Right lobe of liver (tissue), 4 donors: Measurements from ENCODE around the gene ETF1.

Experiments used
- POLR2A ChIP-seq: fragments of 450-650 bp; IDR thresholded peaks from one replicate; pipeline ENCODE4 v1.6.1; 2017; ENCODE audit warnings: antibody characterized with exemption, mild to moderate bottlenecking
- TF ChIP-seq, protein P1 (sequence below), 4 donors: fragments of 200-600 bp in 3 of 4; fragments of 450-650 bp in 1 of 4; IDR thresholded peaks; one replicate each; pipeline versions ENCODE4 v1.5.1 to v1.8.0; 2016 to 2022; ENCODE audit warnings: antibody characterized with exemption in 4 of 4, mild to moderate bottlenecking in 2 of 4
- donor health status: DM: no; HTN: no; CAD: no.
- donor health status: DM: no; HTN: no; CAD: no.
- donor health status: DM: no; HTN: yes; CAD: no.

DNA sequence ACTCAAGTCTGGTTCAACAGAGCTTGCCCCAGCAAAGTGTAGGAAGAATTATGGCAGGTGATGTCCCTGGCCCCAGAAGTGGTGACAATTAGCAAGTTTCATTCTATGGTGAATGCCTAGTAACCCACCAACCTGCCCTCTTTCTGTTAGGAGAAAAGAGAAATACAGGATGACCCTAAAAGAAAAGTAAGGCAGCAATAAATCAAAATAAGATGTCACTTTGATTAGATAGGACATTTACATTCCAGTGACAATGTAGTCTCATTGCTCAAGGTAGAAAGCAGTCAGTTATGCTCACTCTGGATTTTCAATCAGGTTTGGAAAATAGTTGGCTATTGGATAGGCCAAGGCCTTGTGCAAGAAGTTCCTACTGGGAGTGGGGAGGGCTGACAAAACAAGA is 37.7 kb upstream of the ETF1 start:
- TF ChIP-seq, protein P1, sequence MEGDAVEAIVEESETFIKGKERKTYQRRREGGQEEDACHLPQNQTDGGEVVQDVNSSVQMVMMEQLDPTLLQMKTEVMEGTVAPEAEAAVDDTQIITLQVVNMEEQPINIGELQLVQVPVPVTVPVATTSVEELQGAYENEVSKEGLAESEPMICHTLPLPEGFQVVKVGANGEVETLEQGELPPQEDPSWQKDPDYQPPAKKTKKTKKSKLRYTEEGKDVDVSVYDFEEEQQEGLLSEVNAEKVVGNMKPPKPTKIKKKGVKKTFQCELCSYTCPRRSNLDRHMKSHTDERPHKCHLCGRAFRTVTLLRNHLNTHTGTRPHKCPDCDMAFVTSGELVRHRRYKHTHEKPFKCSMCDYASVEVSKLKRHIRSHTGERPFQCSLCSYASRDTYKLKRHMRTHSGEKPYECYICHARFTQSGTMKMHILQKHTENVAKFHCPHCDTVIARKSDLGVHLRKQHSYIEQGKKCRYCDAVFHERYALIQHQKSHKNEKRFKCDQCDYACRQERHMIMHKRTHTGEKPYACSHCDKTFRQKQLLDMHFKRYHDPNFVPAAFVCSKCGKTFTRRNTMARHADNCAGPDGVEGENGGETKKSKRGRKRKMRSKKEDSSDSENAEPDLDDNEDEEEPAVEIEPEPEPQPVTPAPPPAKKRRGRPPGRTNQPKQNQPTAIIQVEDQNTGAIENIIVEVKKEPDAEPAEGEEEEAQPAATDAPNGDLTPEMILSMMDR (IDR thresholded peaks at IDR 0.05): no peak
- no peak for TF ChIP-seq POLR2A
